ENCODE data around the gene ZNF814.
"Not testable (repeated sequence)": the region's sequence is repeated elsewhere in the genome, so short reads cannot be mapped to it uniquely, and the experiment has no call there.

The ZNF814 gene

DNA sequence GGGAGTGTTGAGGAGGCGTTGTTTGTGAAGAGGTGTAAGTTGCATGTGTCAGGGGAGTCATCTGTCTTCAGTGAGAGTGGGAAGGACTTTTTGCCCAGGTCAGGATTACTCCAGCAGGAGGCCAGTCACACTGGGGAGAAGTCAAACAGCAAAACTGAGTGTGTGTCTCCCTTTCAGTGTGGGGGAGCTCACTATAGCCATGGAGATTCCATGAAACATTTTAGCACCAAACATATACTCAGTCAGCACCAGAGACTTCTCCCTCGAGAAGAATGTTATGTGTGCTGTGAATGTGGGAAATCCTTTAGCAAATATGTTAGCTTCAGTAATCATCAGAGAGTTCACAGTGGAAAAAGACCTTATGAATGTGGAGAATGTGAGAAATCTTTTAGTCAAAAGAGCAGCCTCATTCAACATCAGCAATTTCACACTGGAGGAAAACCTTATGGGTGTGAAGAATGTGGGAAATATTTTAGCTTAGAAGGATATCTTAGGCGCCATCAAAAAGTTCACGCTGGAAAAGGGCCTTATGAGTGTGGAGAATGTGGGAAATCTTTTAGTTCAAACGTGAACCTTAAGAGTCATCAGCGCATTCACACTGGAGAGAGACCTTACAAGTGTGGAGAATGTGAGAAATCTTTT lies 47.6 kb downstream of the ZNF814 start:
- no peak overlapping the region for H3K4me3 ChIP-seq (ENCODE audit: low read length)
- no peak for TF ChIP-seq ZNF274 (IDR thresholded peaks at IDR 0.05; ENCODE audit: low read depth, low read length)

DNA sequence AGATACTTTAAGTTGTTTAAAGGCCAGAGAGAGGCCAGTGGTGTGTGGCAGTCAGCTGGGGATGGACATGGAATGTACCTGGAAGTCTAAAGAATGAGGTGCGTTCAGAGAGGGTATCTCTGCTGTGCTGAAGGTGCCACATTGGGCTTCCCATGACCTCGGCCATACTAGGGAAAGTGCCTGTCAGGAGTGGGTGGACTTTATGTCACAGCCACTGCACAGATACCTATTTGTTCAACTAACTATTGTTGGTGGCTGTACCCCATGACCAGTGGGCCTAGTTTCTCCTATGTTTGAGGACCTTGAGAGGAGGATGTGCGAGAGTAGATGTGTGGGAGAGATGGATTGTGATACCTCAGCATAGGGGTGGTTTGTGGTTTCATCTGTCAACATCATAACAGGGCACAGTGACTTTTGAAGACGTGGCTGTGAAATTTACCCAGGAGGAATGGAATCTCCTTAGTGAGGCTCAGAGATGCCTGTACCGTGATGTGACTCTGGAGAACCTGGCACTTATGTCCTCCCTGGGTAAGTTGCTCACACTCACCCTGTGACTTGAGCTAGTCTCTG lies 50.1 kb downstream of the ZNF814 start:
- H3K4me3 ChIP-seq (ENCODE audit: low read length), result not testable (repeated sequence)

DNA sequence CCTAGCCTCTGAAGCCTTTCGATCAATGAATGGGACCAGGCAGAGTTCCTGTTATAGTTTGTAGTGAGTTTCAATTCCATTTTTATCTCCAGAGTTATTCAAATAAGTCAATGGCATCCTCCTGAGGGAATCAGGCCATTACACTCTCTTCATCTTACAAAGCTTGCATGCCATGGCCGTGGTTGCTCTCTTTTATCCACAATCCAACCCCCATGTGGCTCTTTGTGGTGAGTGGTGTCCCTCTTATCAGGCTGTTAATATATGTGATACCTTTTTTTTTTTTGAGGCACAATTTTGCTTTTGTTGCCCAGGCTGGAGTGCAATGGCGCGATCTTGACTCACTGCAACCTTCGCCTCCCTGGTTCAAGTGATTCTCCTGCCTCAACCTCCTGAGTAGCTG lies 51.8 kb downstream of the ZNF814 start:
- not testable (repeated sequence) for H3K4me3 ChIP-seq (ENCODE audit: low read length)

DNA sequence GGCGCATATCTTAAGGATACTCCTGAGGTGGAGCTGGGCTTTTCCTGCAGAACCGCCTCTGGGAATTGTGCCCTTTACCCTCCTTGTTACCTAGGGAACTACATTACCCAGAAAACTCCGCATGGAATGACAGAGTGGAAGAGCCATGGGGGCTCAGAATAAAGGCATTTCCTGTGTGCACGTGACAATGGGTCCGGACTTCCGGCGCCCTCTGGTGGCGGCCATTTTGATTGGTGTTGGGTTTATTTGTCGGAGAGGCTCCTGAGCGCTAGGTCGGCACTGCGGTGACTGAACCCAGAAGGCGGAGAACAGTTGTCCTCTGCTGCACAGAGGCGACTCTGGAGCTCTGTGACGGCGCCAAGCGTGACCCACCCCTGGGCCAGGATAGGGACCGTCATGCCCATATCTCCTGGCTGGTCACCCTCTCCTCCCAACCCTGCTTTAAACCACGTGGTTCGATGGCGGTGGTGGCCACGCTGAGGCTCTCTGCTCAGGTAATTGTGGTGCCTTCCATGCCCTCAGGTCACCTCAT lies 58.7 kb downstream of the ZNF814 start, which contains the start of gene ZNF587B:
Gene ZNF587B (plus strand): TSS at position 229 of the 532 bp plus-strand sequence. CDS start 230 bp downstream, at position 459.
- no peak within 1 kb of the TSS for H3K4me3 ChIP-seq (ENCODE audit: low read length)
- TF ChIP-seq ZNF274 (IDR thresholded peaks at IDR 0.05; ENCODE audit: low read depth, low read length), result no peak

DNA sequence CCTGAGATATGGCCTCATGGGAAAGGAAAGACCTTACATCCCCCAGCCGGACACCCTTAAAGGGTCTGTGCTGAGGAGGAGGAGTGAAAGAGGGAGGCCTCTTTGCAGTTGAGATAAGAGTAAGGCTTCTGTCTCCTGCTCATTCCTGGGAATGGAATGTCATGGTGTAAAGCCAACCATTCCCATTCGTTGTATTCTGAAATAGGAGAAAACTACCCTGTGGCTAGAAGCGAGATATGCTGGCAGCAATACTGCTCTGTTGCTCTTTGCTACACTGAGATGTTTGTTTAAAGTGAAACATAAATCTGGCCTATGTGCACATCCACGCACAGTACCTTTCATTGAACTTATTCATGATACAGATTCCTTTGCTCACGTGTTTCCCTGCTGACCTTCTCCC lies 59.5 kb downstream of the ZNF814 start:
- TF ChIP-seq ZNF274 (IDR thresholded peaks at IDR 0.05; ENCODE audit: low read depth, low read length), result no peak
- no peak overlapping the region for H3K4me3 ChIP-seq (ENCODE audit: low read length)

DNA sequence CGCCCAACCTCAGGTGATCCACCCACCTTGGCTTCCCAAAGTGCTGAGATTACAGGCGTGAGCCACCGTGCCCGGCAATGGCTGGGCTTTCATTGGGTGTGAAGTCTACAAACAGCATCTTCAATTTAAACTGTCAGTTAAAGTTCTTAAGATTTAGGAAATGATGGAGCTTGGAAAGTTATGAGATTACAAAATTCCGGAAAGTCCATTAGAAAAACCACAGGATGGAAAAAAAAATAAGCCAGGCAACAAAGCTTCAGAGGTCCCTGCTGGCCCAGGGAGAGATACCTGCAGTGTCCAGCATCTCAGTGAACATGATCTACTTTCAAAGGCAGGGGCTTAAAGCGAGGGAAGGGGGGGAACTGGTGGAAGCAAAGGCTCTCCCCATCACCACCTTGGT lies 63.3 kb downstream of the ZNF814 start:
- TF ChIP-seq ZNF274 (IDR thresholded peaks at IDR 0.05; ENCODE audit: low read depth, low read length), result no peak
- no peak overlapping the region for H3K4me3 ChIP-seq (ENCODE audit: low read length)

DNA sequence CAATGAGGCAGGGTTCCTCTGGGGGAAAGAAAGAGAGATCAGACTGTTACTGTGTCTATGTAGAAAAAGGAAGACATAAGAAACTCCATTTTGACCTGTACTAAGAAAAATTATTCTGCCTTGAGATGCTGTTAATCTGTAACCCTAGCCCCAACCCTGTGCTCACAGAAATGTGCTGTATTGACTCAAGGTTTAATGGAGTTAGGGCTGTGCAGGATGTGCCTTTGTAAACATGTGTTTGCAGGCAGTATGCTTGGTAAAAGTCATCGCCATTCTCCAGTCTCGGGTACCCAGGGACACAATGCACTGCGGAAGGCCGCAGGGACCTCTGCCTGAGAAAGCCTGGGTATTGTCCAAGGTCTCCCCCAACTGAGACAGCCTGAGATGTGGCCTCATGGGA lies 65.2 kb downstream of the ZNF814 start:
- not testable (repeated sequence) for H3K4me3 ChIP-seq (ENCODE audit: low read length)

DNA sequence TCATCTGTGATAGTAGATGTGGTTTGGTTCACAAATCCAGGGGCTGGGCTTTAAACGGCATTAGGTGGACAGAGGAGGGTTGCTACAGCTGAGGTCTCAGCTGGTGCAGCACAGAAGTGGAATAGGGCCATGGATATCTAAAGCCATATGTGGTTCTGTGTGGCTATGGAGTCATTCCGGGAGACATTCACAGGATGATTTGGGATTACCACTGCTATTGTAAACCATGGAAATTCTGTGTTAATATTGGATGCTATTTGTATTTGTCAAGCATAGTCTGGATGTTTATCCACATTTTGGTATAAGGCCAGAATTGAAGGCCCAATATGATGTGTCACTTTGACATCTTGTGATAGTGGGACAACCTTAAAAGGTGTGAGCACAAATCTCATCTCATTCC lies 65.7 kb downstream of the ZNF814 start:
- H3K4me3 ChIP-seq (ENCODE audit: low read length), result not testable (repeated sequence)

DNA sequence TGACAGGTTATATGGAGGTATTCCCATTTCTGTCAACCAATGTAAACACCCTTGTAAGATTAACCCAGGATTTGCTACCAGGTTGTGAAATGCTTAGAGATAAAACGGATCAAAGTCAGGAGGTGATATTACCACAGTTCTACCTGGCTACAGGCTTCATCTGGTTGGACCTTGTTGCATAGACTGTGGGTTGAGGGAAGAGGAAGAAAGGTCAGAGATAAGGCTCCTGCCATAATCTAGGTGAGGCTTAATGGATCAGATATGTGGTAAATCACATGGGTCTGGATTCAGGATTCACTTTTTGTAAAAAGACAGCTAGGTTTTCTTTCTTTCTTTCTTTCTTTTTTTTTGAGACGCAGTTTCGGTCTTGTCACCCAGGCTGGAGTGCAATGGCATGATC lies 67.3 kb downstream of the ZNF814 start:
- not testable (repeated sequence) for H3K4me3 ChIP-seq (ENCODE audit: low read length)

DNA sequence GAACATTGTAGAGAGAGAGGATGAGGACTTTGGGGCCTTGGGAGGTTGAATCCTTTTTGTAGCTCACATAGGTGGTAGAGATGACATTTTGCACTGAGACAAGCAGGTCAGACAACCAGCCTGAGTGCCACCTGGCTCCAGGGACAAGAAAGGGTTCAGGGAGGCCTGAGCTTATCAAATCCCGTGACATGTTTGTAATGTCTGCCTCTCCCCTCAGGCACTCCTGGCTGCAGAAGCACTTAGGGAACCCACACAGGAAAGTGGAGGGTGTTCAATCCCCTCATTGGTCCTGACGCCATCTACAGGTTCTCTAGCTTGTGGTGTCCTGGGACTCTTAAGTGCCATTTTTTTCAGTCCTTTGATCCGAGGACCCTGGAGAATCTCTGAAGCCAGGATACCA lies 67.7 kb downstream of the ZNF814 start:
- H3K4me3 ChIP-seq (ENCODE audit: low read length), result peak overlapping the region; percentile 96; the same call in 1 of the 2 replicates

DNA sequence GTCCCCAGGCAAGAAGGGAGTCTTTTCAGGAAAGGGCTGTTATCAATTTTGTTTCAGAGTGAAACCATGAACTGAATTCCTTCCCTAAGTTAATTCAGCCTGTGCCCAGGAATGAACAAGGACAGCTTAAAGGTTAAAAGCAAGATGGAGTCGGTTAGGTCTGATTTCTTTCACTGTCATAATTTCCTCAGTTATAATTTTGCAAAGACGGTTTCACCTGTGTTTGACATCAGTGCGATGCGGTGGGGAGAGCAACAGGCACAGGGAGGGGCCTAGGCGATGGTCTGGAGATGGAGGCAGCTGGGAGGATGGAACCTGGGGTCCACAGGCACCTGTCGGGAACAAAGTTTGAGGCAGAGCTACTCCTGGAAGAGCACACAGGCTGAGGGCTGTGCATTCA lies 68.2 kb downstream of the ZNF814 start:
- no peak for TF ChIP-seq ZNF274 (IDR thresholded peaks at IDR 0.05; ENCODE audit: low read depth, low read length)
- H3K4me3 ChIP-seq (ENCODE audit: low read length), result peak overlapping the region; percentile 96

DNA sequence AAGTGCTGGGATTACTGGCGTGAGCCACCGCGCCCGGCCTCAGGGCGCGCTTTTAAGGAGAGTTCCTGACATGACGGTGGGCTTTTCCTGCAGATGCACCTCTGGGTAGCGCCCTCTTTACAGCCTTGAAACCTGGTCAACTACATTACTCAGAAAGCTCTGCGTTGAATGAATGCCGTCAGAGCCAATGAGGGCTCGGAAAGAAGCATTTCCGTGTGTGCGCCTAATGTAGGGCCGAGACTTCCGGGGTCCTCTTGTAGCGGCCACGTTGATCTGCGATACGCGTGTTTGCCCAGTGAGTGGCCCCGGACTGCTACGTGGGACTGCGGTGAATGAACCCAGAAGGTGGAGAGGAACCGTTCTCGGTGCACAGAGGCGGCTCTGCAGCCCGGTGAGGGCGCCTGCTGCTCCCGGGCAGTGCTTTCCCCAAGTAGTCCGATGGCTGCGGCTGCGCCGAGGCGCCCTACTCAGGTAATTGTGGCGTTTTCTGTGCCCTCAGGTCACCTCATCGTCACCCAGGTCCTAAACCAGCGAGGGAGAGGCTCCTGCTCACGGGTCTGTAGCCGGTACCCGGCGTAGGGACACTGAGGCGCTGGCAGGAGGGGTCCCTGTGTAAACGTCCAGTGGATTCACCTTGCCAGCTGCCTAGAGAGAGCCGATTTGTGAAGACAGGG lies 69.2 kb downstream of the ZNF814 start:
- no peak for TF ChIP-seq ZNF274 (IDR thresholded peaks at IDR 0.05; ENCODE audit: low read depth, low read length)
- peak overlapping the region; percentile 96 for H3K4me3 ChIP-seq (ENCODE audit: low read length)

DNA sequence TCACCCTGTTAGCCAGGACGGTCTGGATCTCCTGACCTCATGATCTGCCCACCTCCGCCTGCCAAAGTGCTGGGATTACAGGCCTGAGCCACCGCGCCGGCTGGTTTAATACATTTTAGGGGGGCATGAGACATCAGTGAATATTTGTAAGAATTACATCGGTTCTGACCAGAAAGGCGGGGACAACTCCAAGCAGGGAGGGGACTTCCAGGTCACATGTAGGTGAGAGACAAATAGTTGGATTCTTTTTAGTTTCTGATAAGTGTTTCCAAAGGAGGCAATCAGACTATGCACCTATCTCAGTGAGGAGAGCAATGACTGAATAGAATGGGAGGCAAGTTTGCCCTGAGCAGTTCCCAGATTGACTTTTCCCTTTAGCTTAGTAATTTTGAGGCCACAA lies 70.5 kb downstream of the ZNF814 start:
- H3K4me3 ChIP-seq (ENCODE audit: low read length), result no peak overlapping the region
- TF ChIP-seq ZNF274 (IDR thresholded peaks at IDR 0.05; ENCODE audit: low read depth, low read length), result no peak

DNA sequence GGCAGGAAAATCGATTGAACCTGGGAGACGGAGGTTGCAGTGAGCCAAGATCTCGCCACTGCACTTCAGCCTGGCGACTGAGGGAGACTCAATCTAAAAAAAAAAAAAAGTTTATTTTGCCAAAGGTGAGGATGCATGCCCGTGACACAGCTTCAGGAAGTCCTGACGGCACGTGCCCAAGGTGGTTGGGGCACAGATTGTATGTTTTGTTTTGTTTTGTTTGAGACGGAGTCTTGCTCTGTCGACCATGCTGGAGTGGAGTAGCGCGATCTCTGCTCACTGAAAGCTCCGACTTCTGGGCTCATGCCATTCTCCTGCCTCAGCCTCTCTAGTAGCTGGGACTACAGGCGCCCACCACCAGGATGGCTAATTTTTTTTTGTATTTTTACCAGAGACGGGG lies 70.9 kb downstream of the ZNF814 start:
- H3K4me3 ChIP-seq (ENCODE audit: low read length), result no peak overlapping the region
- TF ChIP-seq ZNF274 (IDR thresholded peaks at IDR 0.05; ENCODE audit: low read depth, low read length), result no peak

DNA sequence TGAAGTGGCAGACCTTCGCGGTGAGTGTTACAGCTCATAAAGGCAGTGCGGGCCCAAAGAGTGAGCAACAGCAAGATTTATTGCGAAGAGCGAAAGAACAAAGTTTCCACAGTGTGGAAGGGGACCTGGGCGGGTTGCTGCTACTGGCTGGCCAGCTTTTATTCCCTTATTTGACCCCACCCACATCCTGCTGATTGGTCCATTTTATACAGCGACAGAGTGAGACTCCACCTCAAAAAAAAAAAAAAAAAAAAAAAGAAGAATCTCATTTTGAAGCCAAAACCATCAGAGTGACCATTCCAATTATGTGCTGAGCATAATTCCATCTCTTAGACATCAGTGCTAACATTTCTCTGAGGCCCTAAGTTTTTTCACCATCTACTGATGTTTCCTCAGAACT lies 72.2 kb downstream of the ZNF814 start:
- H3K4me3 ChIP-seq (ENCODE audit: low read length), result no peak overlapping the region
- TF ChIP-seq ZNF274 (IDR thresholded peaks at IDR 0.05; ENCODE audit: low read depth, low read length), result no peak
